Effector CD8-positive, alpha-beta T cell (primary cell): ENCODE results near the gene KCTD8.
"Not testable (repeated sequence)": the region's sequence is repeated elsewhere in the genome, so short reads cannot be mapped to it uniquely, and the experiment has no call there.

ENCODE experiments used
- DNase-seq: peaks from one replicate; lab custom pipeline; 2025; lab: John Stamatoyannopoulos, UW

The KCTD8 gene

GRCh38 chr4:44326741-44327140, 121.9 kb downstream of the KCTD8 start:
- DNase-seq: no peak

- no peak for DNase-seq
These were observed 127.8 kb downstream of the KCTD8 start for GRCh38 chr4:44320833-44321232.

- no peak for DNase-seq
These were observed 129.5 kb downstream of the KCTD8 start for GRCh38 chr4:44319129-44319528.

GRCh38 chr4:44313702-44314101, 134.9 kb downstream of the KCTD8 start:
- no peak for DNase-seq

GRCh38 chr4:44287505-44287904, 161.1 kb downstream of the KCTD8 start:
- no peak for DNase-seq

GRCh38 chr4:44279469-44279868, 169.1 kb downstream of the KCTD8 start:
- DNase-seq: no peak

- no peak for DNase-seq
These were observed 169.5 kb downstream of the KCTD8 start for GRCh38 chr4:44279066-44279465.

- no peak for DNase-seq
These were observed 191.1 kb downstream of the KCTD8 start for GRCh38 chr4:44257461-44257860.

GRCh38 chr4:44256414-44256813, 192.2 kb downstream of the KCTD8 start:
- no peak for DNase-seq

- no peak for DNase-seq
These were observed 211.0 kb downstream of the KCTD8 start for GRCh38 chr4:44237643-44238042.

GRCh38 chr4:44235897-44236296, 212.7 kb downstream of the KCTD8 start:
- no peak for DNase-seq

- DNase-seq: no peak
These were observed 216.3 kb downstream of the KCTD8 start for GRCh38 chr4:44232262-44232661.

- no peak for DNase-seq
These were observed 217.6 kb downstream of the KCTD8 start for GRCh38 chr4:44231006-44231405.

- DNase-seq: no peak
These were observed 220.3 kb downstream of the KCTD8 start for GRCh38 chr4:44228326-44228725.

GRCh38 chr4:44221407-44221806, 227.2 kb downstream of the KCTD8 start:
- no peak for DNase-seq

- DNase-seq: no peak
These were observed 237.9 kb downstream of the KCTD8 start for GRCh38 chr4:44210750-44211149.

GRCh38 chr4:44196796-44197195, 251.8 kb downstream of the KCTD8 start:
- DNase-seq: no peak

GRCh38 chr4:44194365-44194764, 254.2 kb downstream of the KCTD8 start:
- no peak for DNase-seq

GRCh38 chr4:44186850-44187246, 261.8 kb downstream of the KCTD8 start:
- no peak for DNase-seq

GRCh38 chr4:44186096-44186849, 262.3 kb downstream of the KCTD8 start:
- DNase-seq: no peak

- not testable (repeated sequence) for DNase-seq
These were observed 266.9 kb downstream of the KCTD8 start for GRCh38 chr4:44181491-44182349.

GRCh38 chr4:44167766-44168165, 280.8 kb downstream of the KCTD8 start:
- not testable (repeated sequence) for DNase-seq

GRCh38 chr4:44165938-44166337, 282.7 kb downstream of the KCTD8 start:
- no peak for DNase-seq
